Measurements from ENCODE around the gene RAP1A. TPM values are rescaled to one million over a fixed set of nuclear protein-coding genes. Genes with fewer than 3 reads are reported as not detected.
A peak's percentile ranks its signal among the peaks of the same experiment; 100 is the strongest.
"Not testable (repeated sequence)": the region's sequence is repeated elsewhere in the genome, so short reads cannot be mapped to it uniquely, and the experiment has no call there.

The RAP1A gene
- total RNA-seq, 4 donors from 2014 or later = 34.0 to 87.2 (median 57.7) TPM

GRCh38 chr1:111739194-111739924 lies 119.8 kb downstream of the RAP1A start, which contains the start of gene INKA2:
Gene INKA2, minus strand, starts transcription at chr1:111739395. Its CDS starts 153 bp downstream, at chr1:111739242.
- Histone ChIP-seq H3K27ac (peak within 1 kb of the TSS; percentile 90 to 95 (median 94)), H3K36me3 (no peaks in the 10 kb centered on the region), H3K4me1 (peaks cover 9 to 36% (median 29%) of the 10 kb centered on the region in 4 donors), H3K4me3 (peak within 1 kb of the TSS; percentile 47 to 73 (median 58)), H3K9me3 (no peaks in the 10 kb centered on the region), H3K27me3 (peaks cover 23% of the 10 kb centered on the region)
- intact Hi-C loops (cut with DNase I; ENCODE audit: low total_unique reads) = no loop called here
- peak; percentile 91 for DNase-seq
- in situ Hi-C loops (cut with MboI; ENCODE audit: low pct_ligation_motif_present in 1 of 4, low pct_unique_long_range_greater_than_20kb in 1 of 4, low sequenced_read_pairs in 3 of 4) = loop anchor here in 1 of 4 donors (25.0 kb wide), 1 partner anchor 252 kb away; no protein-coding TSS in a partner anchor
- 1% methylated on average over 47 of the region's 59 CpGs; no CpG with 5 or more reads in 1 of the 2 donors for WGBS, 2 donors (ENCODE audit: low coverage in 1 of 2)
- TF ChIP-seq EP300 (IDR thresholded peaks at IDR 0.05; ENCODE audit: low read depth) = no peak
- peak; percentile 77 for TF ChIP-seq POLR2A (IDR thresholded peaks at IDR 0.05)
- peak; percentile 87 to 90 (median 88) for TF ChIP-seq POLR2AphosphoS5 (IDR thresholded peaks at IDR 0.05)
- TF ChIP-seq CTCF (IDR thresholded peaks at IDR 0.05) = peak in 1 of 5 experiments; percentile 5

- in situ Hi-C loops (cut with MboI; ENCODE audit: low pct_ligation_motif_present in 1 of 4, low pct_unique_long_range_greater_than_20kb in 1 of 4, low sequenced_read_pairs in 3 of 4) = loop anchor here in 1 of 4 donors (25.0 kb wide), 1 partner anchor 253 kb away; no protein-coding TSS in a partner anchor
- Histone ChIP-seq H3K36me3 (no peaks in the 10 kb centered on the region), H3K4me3 (peak overlapping the region; percentile 47 to 73 (median 58)), H3K4me1 (peaks cover 9 to 36% (median 27%) of the 10 kb centered on the region in 4 donors), H3K27me3 (peaks cover 23% of the 10 kb centered on the region), H3K27ac (peak overlapping the region; percentile 90 to 95 (median 94)), H3K9me3 (no peaks in the 10 kb centered on the region)
- 0 to 1% methylated on average over 13 to 60 of the region's 63 CpGs for WGBS, 2 donors (ENCODE audit: low coverage in 1 of 2)
- intact Hi-C loops (cut with DNase I; ENCODE audit: low total_unique reads) = no loop called here
- peak; percentile 69 for DNase-seq
- TF ChIP-seq POLR2AphosphoS5 (IDR thresholded peaks at IDR 0.05) = peak in 1 of 3 donors; percentile 13
- no peak for TF ChIP-seq POLR2A (IDR thresholded peaks at IDR 0.05)
- TF ChIP-seq CTCF (IDR thresholded peaks at IDR 0.05) = no peak
Observed at GRCh38 chr1:111739925-111740765, 120.6 kb downstream of the RAP1A start.

GRCh38 chr1:111742292-111742691 lies 122.7 kb downstream of the RAP1A start:
- DNase-seq; H3K4me3 ChIP-seq; H3K27ac ChIP-seq; H3K36me3 ChIP-seq; H3K9me3 ChIP-seq; intact Hi-C loops (cut with DNase I; ENCODE audit: low total_unique reads): not testable (repeated sequence)
- peaks cover 8 to 31% (median 25%) of the 10 kb centered on the region in 4 donors for H3K4me1 ChIP-seq
- in situ Hi-C loops (cut with MboI; ENCODE audit: low pct_ligation_motif_present in 1 of 4, low pct_unique_long_range_greater_than_20kb in 1 of 4, low sequenced_read_pairs in 3 of 4) = loop anchor here in 1 of 4 donors (25.0 kb wide), 1 partner anchor 255 kb away; no protein-coding TSS in a partner anchor
- 96% methylated on average over 14 of the region's 14 CpGs; no CpG with 5 or more reads in 1 of the 2 donors for WGBS, 2 donors (ENCODE audit: low coverage in 1 of 2)
- peaks cover 23% of the 10 kb centered on the region for H3K27me3 ChIP-seq

- peaks cover 18% of the 10 kb centered on the region for H3K27me3 ChIP-seq
- intact Hi-C loops (cut with DNase I; ENCODE audit: low total_unique reads) = no loop called here
- peaks cover under 1 to 25% (median 18%) of the 10 kb centered on the region in 4 donors for H3K4me1 ChIP-seq
- H3K9me3 ChIP-seq = no peaks in the 10 kb centered on the region
- WGBS, 2 donors (ENCODE audit: low coverage in 1 of 2) = 67 to 83% methylated on average over 1 to 5 of the region's 5 CpGs
- in situ Hi-C loops (cut with MboI; ENCODE audit: low pct_ligation_motif_present in 1 of 4, low pct_unique_long_range_greater_than_20kb in 1 of 4, low sequenced_read_pairs in 3 of 4) = loop anchor here in 1 of 4 donors (25.0 kb wide), 1 partner anchor 256 kb away; no protein-coding TSS in a partner anchor
- TF ChIP-seq POLR2AphosphoS5 (IDR thresholded peaks at IDR 0.05) = no peak
- no peak for TF ChIP-seq EP300 (IDR thresholded peaks at IDR 0.05; ENCODE audit: low read depth)
- TF ChIP-seq CTCF (IDR thresholded peaks at IDR 0.05) = no peak
- TF ChIP-seq POLR2A (IDR thresholded peaks at IDR 0.05) = no peak
- no peak for DNase-seq
- no peak overlapping the region for H3K27ac ChIP-seq
- H3K4me3 ChIP-seq = no peak overlapping the region
- no peaks in the 10 kb centered on the region for H3K36me3 ChIP-seq
Observed at GRCh38 chr1:111742938-111743549, 123.5 kb downstream of the RAP1A start.

Measured in transverse colon (tissue), 4 donors.